HepG2 (cell line): ENCODE data around the gene JTB. TPM values are rescaled to one million over a fixed set of nuclear protein-coding genes. Genes with fewer than 3 reads are reported as not detected.

Experiments used
- ATAC-seq: fragments of 200-7000 bp; cut with Tn5 transposase; 3 replicates; pipeline ENCODE4 v1.9.1; 2020; ENCODE audit warnings: mild to moderate bottlenecking, moderate library complexity
- BruUV-seq: library from RNA; stranded (reverse); fragments of 400-500 nt; replicated peaks from 2 replicates; lab custom pipeline; 2021; lab: Mats Ljungman, UMichigan
- CTCF ChIA-PET: fragments of 300-600 bp; formaldehyde crosslinking; extraction: SDS; loops from one replicate; lab custom pipeline; 2021; ENCODE audit warnings: low total read pairs, inconsistent platforms, low intra/inter-chr PET ratio; lab: Yijun Ruan, JAX
- POLR2A ChIA-PET: fragments of 350-600 bp; sonication (Branson Sonifier 250); formaldehyde crosslinking; loops from one replicate; lab custom pipeline; 2020; ENCODE audit warnings: antibody characterized with exemption, inconsistent platforms; lab: Yijun Ruan, JAX
- DNase-seq: peaks from one replicate; pipeline ENCODE4 v3.0.0-alpha.2; 2015; ENCODE audit warnings: low spot score
- FAIRE-seq: peaks from 3 replicates; lab custom pipeline; 2011; peaks lifted over from hg19 to GRCh38; lab: Jason Lieb, UNC
- H2AFZ ChIP-seq: one replicate; pipeline ENCODE4 v1.6.1; 2011; ENCODE audit warnings: low read length, inconsistent platforms
- H3K27ac ChIP-seq: fragments of 300-600 bp; 3 replicates; pipeline ENCODE4 v1.8.0; 2011; ENCODE audit warnings: mixed run types, mild to moderate bottlenecking, mixed read lengths, low read length, inconsistent platforms; ENCODE audit not compliant: insufficient read depth; ENCODE audit errors: extremely low read length
- H3K27me3 ChIP-seq, 2 experiments: fragments of 200-600 bp in 1 of 2; 2 replicates in 1 of 2; 3 replicates in 1 of 2; pipeline versions ENCODE4 v1.6.0 to v1.8.0; 2011; ENCODE audit warnings: low read length in 2 of 2, mild to moderate bottlenecking in 2 of 2, moderate library complexity in 2 of 2, inconsistent platforms in 1 of 2; ENCODE audit not compliant: insufficient read depth in 2 of 2, control insufficient read depth in 1 of 2
- H3K36me3 ChIP-seq, 2 experiments: fragments of 200-600 bp in 1 of 2; replicated peaks in 1 of 2; 2 replicates in 1 of 2; 3 replicates in 1 of 2; pipeline versions ENCODE4 v1.5.1 to v1.8.0; 2011; ENCODE audit warnings: low read length in 2 of 2, inconsistent platforms in 1 of 2; ENCODE audit not compliant: insufficient read depth in 2 of 2, control insufficient read depth in 1 of 2
- H3K4me1 ChIP-seq: 2 replicates; pipeline ENCODE4 v1.5.1; 2012; ENCODE audit warnings: low read length, inconsistent platforms; ENCODE audit not compliant: insufficient read depth
- H3K4me2 ChIP-seq: 2 replicates; pipeline ENCODE4 v1.6.0; 2011; ENCODE audit warnings: low read depth, low read length, inconsistent platforms
- H3K4me3 ChIP-seq, 3 experiments: fragments of 200-600 bp in 1 of 3; sonication (generic), shearing (Covaris generic) in 1 of 3; replicated peaks in 1 of 3; 2 replicates each; pipeline ENCODE4 v1.5.1; 2011 to 2016; ENCODE audit warnings: low read length in 3 of 3, inconsistent platforms in 2 of 3, low read depth in 2 of 3, mild to moderate bottlenecking in 2 of 3, control low read depth in 1 of 3, mixed read lengths in 1 of 3; ENCODE audit not compliant: insufficient read depth in 1 of 3
- H3K79me2 ChIP-seq: one replicate; pipeline ENCODE4 v1.6.1; 2011; ENCODE audit warnings: low read length, inconsistent platforms; ENCODE audit not compliant: insufficient read depth
- H3K9ac ChIP-seq: 2 replicates; pipeline ENCODE4 v1.6.0; 2011; ENCODE audit warnings: mild to moderate bottlenecking, low read depth, low read length, inconsistent platforms; ENCODE audit not compliant: insufficient read depth
- H3K9me3 ChIP-seq: 2 replicates; pipeline ENCODE4 v1.5.1; 2012; ENCODE audit warnings: mild to moderate bottlenecking, low read length
- H4K20me1 ChIP-seq: 2 replicates; pipeline ENCODE4 v1.6.0; 2011; ENCODE audit warnings: inconsistent platforms, mild to moderate bottlenecking, low read length, moderate library complexity; ENCODE audit not compliant: insufficient read depth
- ETV6 ChIP-seq: sonication (generic); formaldehyde crosslinking; conservative IDR thresholded peaks from 2 replicates; pipeline ENCODE4 v1.4.0; 2020; ENCODE audit warnings: missing genetic modification reagents
- FOXA1 ChIP-seq, 2 experiments: fragments of 450-650 bp in 1 of 2; sonication (generic) in 1 of 2; formaldehyde crosslinking in 1 of 2; IDR thresholded peaks; 2 replicates each; pipeline versions ENCODE4 v1.4.0 to v1.6.1; 2016 to 2020; ENCODE audit warnings: missing genetic modification reagents in 1 of 2
- FOXK2 ChIP-seq: fragments of 450-650 bp; IDR thresholded peaks from 2 replicates; pipeline ENCODE4 v1.6.1; 2016
- KDM5B ChIP-seq: sonication (generic); formaldehyde crosslinking; IDR thresholded peaks from 2 replicates; pipeline ENCODE4 v1.4.0; 2020; ENCODE audit warnings: missing genetic modification reagents, mild to moderate bottlenecking, borderline replicate concordance
- MTF2 ChIP-seq: sonication (generic); formaldehyde crosslinking; IDR thresholded peaks from 2 replicates; pipeline ENCODE4 v1.5.0; 2020; ENCODE audit warnings: missing genetic modification reagents, borderline replicate concordance
- POLR2A ChIP-seq, 2 experiments: IDR thresholded peaks; 2 replicates each; pipeline ENCODE4 v1.6.1; 2011; ENCODE audit warnings: low read depth in 2 of 2, low read length in 2 of 2, mild to moderate bottlenecking in 1 of 2, moderate library complexity in 1 of 2; ENCODE audit not compliant: insufficient read depth in 1 of 2
- POLR2AphosphoS5 ChIP-seq: IDR thresholded peaks from 2 replicates; pipeline ENCODE4 v1.6.1; 2012; ENCODE audit warnings: low read depth, low read length
- POLR2G ChIP-seq: fragments of 200-400 bp; formaldehyde crosslinking; IDR thresholded peaks from 2 replicates; pipeline ENCODE4 v1.6.1; 2018; ENCODE audit warnings: mild to moderate bottlenecking, low read depth, low read length, moderate library complexity
- RBM22 ChIP-seq: fragments of 200-400 bp; formaldehyde crosslinking; optimal IDR thresholded peaks from 2 replicates; pipeline ENCODE3; 2017; ENCODE audit warnings: mild to moderate bottlenecking, low read length, moderate library complexity
- RORA ChIP-seq: sonication (generic); formaldehyde crosslinking; IDR thresholded peaks from 2 replicates; pipeline ENCODE4 v1.5.0; 2020; ENCODE audit warnings: mild to moderate bottlenecking, missing genetic modification reagents, moderate library complexity
- STAT5B ChIP-seq: sonication (generic); formaldehyde crosslinking; IDR thresholded peaks from 2 replicates; pipeline ENCODE4 v1.4.0; 2020; ENCODE audit warnings: missing genetic modification reagents
- ZMYM3 ChIP-seq: sonication (generic); formaldehyde crosslinking; IDR thresholded peaks from 2 replicates; pipeline ENCODE4 v1.5.1; 2020; ENCODE audit warnings: mild to moderate bottlenecking, missing genetic modification reagents
- ZNF180 ChIP-seq: sonication (generic); formaldehyde crosslinking; IDR thresholded peaks from 2 replicates; pipeline ENCODE4 v1.4.0; 2020; ENCODE audit warnings: low read depth, missing genetic modification reagents, borderline replicate concordance
- WGBS: methylation state at CpG from one replicate; pipeline ENCODE4 v1.1.6; 2017; ENCODE audit warnings: low lambda C conversion rate; 5-methylcytosine and 5-hydroxymethylcytosine counted together
- in situ Hi-C: cut with HindIII; loops from 2 replicates; pipeline ENCODE4 v1.10.0; 2017; ENCODE audit warnings: low pct_unique_long_range_greater_than_20kb; ENCODE audit not compliant: extremely low pct_ligation_motif_present
- intact Hi-C: fragments of 100-400 bp; cut with micrococcal nuclease; formaldehyde crosslinking; loops from one replicate; pipeline ENCODE4 v1.10.0; 2022; ENCODE audit not compliant: unreplicated experiment
- polyA plus RNA-seq, 8 experiments: library from polyadenylated mRNA; depleted of rRNA in 3 of 8; stranded (reverse) in 7 of 8; unstranded in 1 of 8; fragments of >200 nt; fragmentation: Illumina TruSeq in 4 of 8; extraction: Trizol in 4 of 8; gene quantifications; 2 replicates each; pipeline versions ENCODE4 v1.2.1 to v1.2.3, GENCODE V29; 2011 to 2016; ENCODE audit warnings: low read depth in 4 of 8, missing spikeins in 1 of 8, mixed read lengths in 1 of 8; ENCODE audit not compliant: insufficient read depth in 1 of 8
- total RNA-seq, 5 experiments: library from RNA; depleted of rRNA; stranded (reverse); fragments of >200 nt; fragmentation: Illumina TruSeq; extraction: Trizol; gene quantifications; 2 replicates each; pipeline ENCODE4 v1.2.3, GENCODE V29; 2016; ENCODE audit warnings: low read depth in 1 of 5

The JTB gene
- total and polyA plus RNA-seq, 2 of the 13 experiments (the other 11 are each of a cell fraction or from before 2014, with no cell fraction given): 96.7 to 99.2 TPM

DNA sequence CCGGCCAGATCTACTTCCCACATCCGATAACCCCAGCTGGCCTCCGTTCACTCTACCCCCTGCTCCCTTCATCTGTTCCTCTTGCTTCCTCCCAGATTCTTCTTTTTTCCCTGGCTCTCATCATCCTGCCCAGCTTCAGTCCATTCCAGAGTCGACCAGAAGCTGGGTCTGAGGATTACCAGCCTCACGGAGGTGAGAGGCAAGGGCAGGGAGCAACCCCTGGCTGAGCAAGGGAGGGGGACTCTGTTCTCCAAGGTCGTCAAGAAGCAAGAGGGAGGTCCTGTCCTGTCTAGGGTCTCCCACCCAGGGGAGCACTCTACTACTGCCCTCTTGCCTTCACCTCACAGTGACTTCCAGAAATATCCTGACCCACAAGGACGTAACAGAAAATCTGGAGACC lies 3.9 kb downstream of the JTB start:
- TF ChIP-seq KDM5B (CRISPR knock-in tag) (no peak), POLR2AphosphoS5 (peak; percentile 44; the same call in 1 of the 2 replicates), POLR2G (peak; percentile 47; the same call in 1 of the 2 replicates), RBM22 (peak; percentile 75), FOXA1 (IDR thresholded peaks at IDR 0.05) (no peak), FOXA1 (CRISPR knock-in tag; IDR thresholded peaks at IDR 0.05) (no peak)
- CTCF ChIA-PET: no interaction called here
- no TSS peak for BruUV-seq
- Histone ChIP-seq H2AFZ (no peak overlapping the region), H3K36me3 (peaks cover 1 to 19% of the 10 kb centered on the region in 2 experiments; a peak in 4 of 5 replicates), H4K20me1 (no peaks in the 10 kb centered on the region), H3K27ac (no peak overlapping the region), H3K27me3 (no peaks in the 10 kb centered on the region), H3K4me1 (peaks cover 25% of the 10 kb centered on the region), H3K4me3 (no peak overlapping the region), H3K79me2 (peaks cover 16% of the 10 kb centered on the region), H3K9ac (no peak overlapping the region), H3K9me3 (no peaks in the 10 kb centered on the region), H3K4me2 (no peak overlapping the region)
- DNase-seq (no peak), ATAC-seq (no peak), FAIRE-seq (no peak)
- in situ Hi-C loops (no loop called here), intact Hi-C loops (no loop called here)
- 92% methylated on average over 7 of the region's 7 CpGs for WGBS
- POLR2A ChIA-PET: interaction anchor here (1.5 kb wide), 1 partner anchor 10 kb away, joined by 5 read pairs; the partner anchor contains the start of gene SLC39A1

DNA sequence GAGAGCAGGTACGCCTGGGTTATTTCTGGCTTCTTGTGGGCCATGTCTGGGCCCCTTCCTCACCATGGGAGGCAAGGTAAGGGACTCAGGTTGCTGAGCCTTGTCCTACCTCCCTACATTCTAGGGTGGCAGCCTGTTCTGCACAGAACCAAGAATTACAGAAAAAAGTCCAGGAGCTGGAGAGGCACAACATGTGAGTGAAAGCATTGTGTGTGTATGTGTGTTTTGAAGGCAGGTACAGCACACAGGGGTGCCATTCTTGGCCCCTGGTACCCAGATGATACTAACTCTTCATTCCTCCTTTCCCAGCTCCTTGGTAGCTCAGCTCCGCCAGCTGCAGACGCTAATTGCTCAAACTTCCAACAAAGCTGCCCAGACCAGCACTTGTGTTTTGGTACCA lies 4.4 kb downstream of the JTB start:
- no peaks in the 10 kb centered on the region for H3K9me3 ChIP-seq
- no peak overlapping the region for H2AFZ ChIP-seq
- H3K4me2 ChIP-seq: no peak overlapping the region
- FAIRE-seq: no peak
- peaks cover 1 to 19% of the 10 kb centered on the region in 2 experiments; a peak in 4 of 5 replicates for H3K36me3 ChIP-seq
- no peaks in the 10 kb centered on the region for H4K20me1 ChIP-seq
- no TSS peak for BruUV-seq
- H3K9ac ChIP-seq: no peak overlapping the region
- H3K27ac ChIP-seq: no peak overlapping the region
- ChIA-PET CTCF (no interaction called here), POLR2A (no interaction called here)
- H3K79me2 ChIP-seq: peaks cover 16% of the 10 kb centered on the region
- TF ChIP-seq STAT5B (CRISPR knock-in tag) (no peak), ETV6 (CRISPR knock-in tag) (no peak), FOXK2 (no peak), MTF2 (CRISPR knock-in tag) (no peak), ZNF180 (no peak), ZMYM3 (CRISPR knock-in tag) (no peak), RORA (no peak), POLR2A (IDR thresholded peaks at IDR 0.05; ENCODE audit: insufficient read depth in 1 of 2, low read depth in 2 of 2, low read length in 2 of 2) (peak in 1 of 2 experiments; percentile 37; a peak in 2 of 4 replicates)
- TF ChIP-seq, all 625 proteins: peak for 1
- in situ Hi-C loops: no loop called here
- no peaks in the 10 kb centered on the region for H3K27me3 ChIP-seq
- 96% methylated on average over 3 of the region's 3 CpGs for WGBS
- DNase-seq (no peak), ATAC-seq (no peak)
- no peak overlapping the region for H3K4me3 ChIP-seq
- peaks cover 27% of the 10 kb centered on the region for H3K4me1 ChIP-seq
- intact Hi-C loops: no loop called here
